Glutamatergic neuron (in vitro differentiated cells): ENCODE measurements around the gene TLL1. TPM values are rescaled to one million over a fixed set of nuclear protein-coding genes. Genes with fewer than 3 reads are reported as not detected.

ENCODE experiments used
- DNase-seq: peaks from one replicate; pipeline ENCODE4 v3.0.0; 2022
- H3K27ac Mint-ChIP-seq: one replicate; pipeline ENCODE4 v1.8.0; 2020; ENCODE audit warnings: mild to moderate bottlenecking, mixed read lengths, inconsistent platforms; ENCODE audit not compliant: unreplicated experiment
- H3K27me3 Mint-ChIP-seq: one replicate; pipeline ENCODE4 v1.8.0; 2020; ENCODE audit warnings: mild to moderate bottlenecking, moderate library complexity, mixed read lengths, inconsistent platforms; ENCODE audit not compliant: unreplicated experiment
- H3K36me3 Mint-ChIP-seq: one replicate; pipeline ENCODE4 v1.8.0; 2020; ENCODE audit warnings: mild to moderate bottlenecking, mixed read lengths, inconsistent platforms; ENCODE audit not compliant: unreplicated experiment
- H3K4me1 Mint-ChIP-seq: one replicate; pipeline ENCODE4 v1.8.0; 2020; ENCODE audit warnings: mild to moderate bottlenecking, low read depth, mixed read lengths, inconsistent platforms; ENCODE audit not compliant: unreplicated experiment
- H3K4me3 Mint-ChIP-seq: one replicate; pipeline ENCODE4 v1.8.0; 2020; ENCODE audit warnings: mild to moderate bottlenecking, mixed read lengths, inconsistent platforms; ENCODE audit not compliant: unreplicated experiment
- H3K9me3 Mint-ChIP-seq: one replicate; pipeline ENCODE4 v1.8.0; 2020; ENCODE audit warnings: mild to moderate bottlenecking, moderate library complexity, mixed read lengths, inconsistent platforms; ENCODE audit not compliant: unreplicated experiment
- CTCF ChIP-seq: fragments of 200-600 bp; sonication (generic); IDR thresholded peaks from one replicate; pipeline ENCODE4 v1.5.0; 2021; ENCODE audit not compliant: partially characterized antibody, unreplicated experiment
- total RNA-seq: library from RNA; stranded (reverse); fragmentation: NEBNext Ultra II Directional; extraction: Animal tissue kit (Norgen Biotek cat#: 25700); gene quantifications from one replicate; pipeline ENCODE4 v1.2.1, GENCODE V29; 2021; ENCODE audit not compliant: unreplicated experiment

TLL1 gene
- total RNA-seq, 1 donor from 2014 or later: 0.15 TPM

GRCh38 chr4:165945991-165946390 is 73.0 kb downstream of the TLL1 start:
- Mint-ChIP-seq H3K9me3 (peaks cover 1% of the 10 kb centered on the region), H3K36me3 (no peaks in the 10 kb centered on the region), H3K27me3 (no peaks in the 10 kb centered on the region), H3K4me1 (peaks cover 5% of the 10 kb centered on the region), H3K4me3 (no peak overlapping the region), H3K27ac (no peak overlapping the region)
- TF ChIP-seq CTCF: no peak
- no peak for DNase-seq

DNA sequence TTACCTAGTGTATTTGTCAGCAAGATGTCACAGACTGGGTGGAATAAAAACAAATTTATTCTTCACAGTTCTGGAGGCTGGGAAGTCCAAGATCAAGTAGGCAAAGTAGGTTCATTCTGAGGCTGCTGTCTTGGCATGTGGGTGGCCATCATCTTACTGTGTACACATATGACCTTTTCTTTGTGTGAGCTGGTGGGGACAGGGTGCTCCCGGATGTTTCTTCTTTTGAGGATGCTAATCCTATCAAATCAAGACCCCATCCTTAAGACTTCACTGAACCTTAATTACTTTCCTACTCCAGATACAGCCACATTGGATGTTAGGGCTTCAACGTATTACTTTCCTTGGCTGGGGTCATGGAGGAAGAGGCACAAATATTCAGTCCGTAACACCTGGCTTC is 74.0 kb downstream of the TLL1 start:
- H3K4me1 Mint-ChIP-seq: peaks cover 9% of the 10 kb centered on the region
- no peak overlapping the region for H3K4me3 Mint-ChIP-seq
- no peak overlapping the region for H3K27ac Mint-ChIP-seq
- H3K9me3 Mint-ChIP-seq: peaks cover 1% of the 10 kb centered on the region
- no peaks in the 10 kb centered on the region for H3K27me3 Mint-ChIP-seq
- H3K36me3 Mint-ChIP-seq: no peaks in the 10 kb centered on the region
- no peak for TF ChIP-seq CTCF
- DNase-seq: no peak

DNA sequence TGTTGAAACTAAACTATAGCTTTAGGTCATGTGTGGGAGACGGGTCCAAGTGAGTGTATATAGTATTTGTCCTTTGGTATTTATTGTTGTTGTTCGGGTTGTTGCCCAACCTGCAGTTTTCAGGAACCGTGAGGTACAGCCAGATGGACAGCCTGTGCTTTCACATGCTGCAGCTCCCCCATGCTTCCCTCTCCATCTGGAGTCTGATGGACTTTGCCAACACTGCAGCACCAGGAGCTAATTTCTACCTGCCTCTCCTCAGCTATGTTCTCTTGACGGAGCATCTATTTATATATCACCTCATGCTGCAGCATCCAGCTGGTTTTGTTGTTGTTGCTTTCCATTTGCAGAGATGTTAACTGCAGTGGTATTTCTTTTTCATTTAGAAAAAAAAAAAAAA is 80.1 kb downstream of the TLL1 start:
- Mint-ChIP-seq H3K27me3 (no peaks in the 10 kb centered on the region), H3K9me3 (peaks cover 9% of the 10 kb centered on the region), H3K36me3 (peaks cover 16% of the 10 kb centered on the region), H3K4me1 (peaks cover 9% of the 10 kb centered on the region), H3K4me3 (no peak overlapping the region), H3K27ac (no peak overlapping the region)
- no peak for DNase-seq
- TF ChIP-seq CTCF: no peak

DNA sequence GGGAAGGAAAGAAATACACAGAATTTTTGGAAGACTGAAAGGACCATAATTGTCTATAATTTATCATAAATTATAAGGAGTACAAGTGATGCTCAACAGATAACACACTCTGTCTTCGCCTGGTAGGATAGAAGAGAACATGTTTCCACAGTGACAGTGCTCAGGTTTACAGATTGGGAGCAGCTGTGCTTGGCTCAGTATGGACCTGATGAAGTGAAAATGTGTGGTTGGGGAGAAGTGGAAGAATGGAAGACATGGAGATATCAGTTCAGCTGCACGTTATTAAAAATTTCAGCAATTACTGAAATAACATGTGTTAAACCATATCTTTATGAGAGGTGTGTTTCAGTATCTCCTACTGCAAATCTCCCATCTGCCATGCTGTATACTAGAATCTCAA is 90.6 kb downstream of the TLL1 start:
- Mint-ChIP-seq H3K27me3 (no peaks in the 10 kb centered on the region), H3K4me1 (no peaks in the 10 kb centered on the region), H3K9me3 (peaks cover 2% of the 10 kb centered on the region), H3K4me3 (no peak overlapping the region), H3K27ac (no peak overlapping the region), H3K36me3 (peaks cover 7% of the 10 kb centered on the region)
- no peak for DNase-seq
- no peak for TF ChIP-seq CTCF

DNA sequence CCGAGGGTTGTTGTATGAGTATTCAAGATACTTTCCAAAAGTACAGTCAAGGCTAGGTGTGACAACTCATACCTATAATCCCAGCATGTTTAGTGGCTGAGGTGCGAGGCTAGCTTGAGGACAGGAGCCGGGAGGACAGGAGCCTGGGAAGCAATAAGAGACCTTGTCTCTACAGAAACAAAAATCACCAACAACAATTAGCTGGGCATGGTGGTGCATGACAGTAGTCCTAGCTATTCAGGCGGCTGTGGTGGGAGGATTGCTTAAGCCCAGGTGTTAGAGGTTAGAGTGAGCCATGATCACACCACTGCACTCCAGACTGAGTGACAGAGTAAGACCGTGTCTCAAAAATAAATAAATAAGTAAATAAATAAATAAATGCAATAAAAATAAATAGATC is 91.6 kb downstream of the TLL1 start:
- peaks cover 7% of the 10 kb centered on the region for H3K36me3 Mint-ChIP-seq
- no peak for TF ChIP-seq CTCF
- no peak overlapping the region for H3K27ac Mint-ChIP-seq
- no peak for DNase-seq
- no peak overlapping the region for H3K4me3 Mint-ChIP-seq
- peaks cover 2% of the 10 kb centered on the region for H3K9me3 Mint-ChIP-seq
- no peaks in the 10 kb centered on the region for H3K4me1 Mint-ChIP-seq
- no peaks in the 10 kb centered on the region for H3K27me3 Mint-ChIP-seq
